ENCODE results near the gene NAA16. TPM values are rescaled to one million over a fixed set of nuclear protein-coding genes. Genes with fewer than 3 reads are reported as not detected.

NAA16 gene
- total RNA-seq, 1 donor from 2014 or later: 51.9 TPM

GRCh38 chr13:41365631-41366030 is 54.6 kb downstream of the NAA16 start:
- H3K36me3 Mint-ChIP-seq (ENCODE audit: low read depth): peaks cover 46% of the 10 kb centered on the region
- H3K9me3 Mint-ChIP-seq: no peaks in the 10 kb centered on the region
- H3K4me1 Mint-ChIP-seq: no peaks in the 10 kb centered on the region
- TF ChIP-seq CTCF (conservative IDR thresholded peaks at IDR 0.05): no peak
- H3K27ac Mint-ChIP-seq (ENCODE audit: unreplicated experiment): no peak overlapping the region
- no peak overlapping the region for H3K4me3 Mint-ChIP-seq
- H3K27me3 Mint-ChIP-seq (ENCODE audit: low read depth): no peaks in the 10 kb centered on the region
- no peak for DNase-seq (ENCODE audit: low read depth, low spot score)

DNA sequence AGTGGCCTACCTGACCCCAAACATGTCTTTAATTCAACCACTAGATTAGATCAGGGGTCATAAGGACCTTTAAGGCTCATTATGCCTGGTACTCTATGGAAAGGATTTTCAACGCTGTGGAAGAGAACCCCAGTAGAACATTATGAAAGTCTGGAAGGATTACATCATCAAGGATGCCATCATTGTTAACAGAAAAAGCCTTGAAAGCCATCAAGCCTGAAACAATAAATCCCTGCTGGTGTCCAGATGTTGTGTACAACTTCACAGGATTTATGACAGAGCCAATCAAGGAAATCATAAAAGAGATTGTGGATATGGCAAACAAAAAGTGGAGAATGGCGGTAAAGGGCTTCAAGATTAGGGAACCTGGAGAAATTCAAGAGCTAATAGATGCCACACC is 59.7 kb downstream of the NAA16 start:
- no peak overlapping the region for H3K27ac Mint-ChIP-seq (ENCODE audit: unreplicated experiment)
- H3K4me1 Mint-ChIP-seq: no peaks in the 10 kb centered on the region
- H3K36me3 Mint-ChIP-seq (ENCODE audit: low read depth): peaks cover 46% of the 10 kb centered on the region
- H3K4me3 Mint-ChIP-seq: no peak overlapping the region
- TF ChIP-seq CTCF (conservative IDR thresholded peaks at IDR 0.05): no peak
- H3K27me3 Mint-ChIP-seq (ENCODE audit: low read depth): no peaks in the 10 kb centered on the region
- no peaks in the 10 kb centered on the region for H3K9me3 Mint-ChIP-seq
- no peak for DNase-seq (ENCODE audit: low read depth, low spot score)

DNA sequence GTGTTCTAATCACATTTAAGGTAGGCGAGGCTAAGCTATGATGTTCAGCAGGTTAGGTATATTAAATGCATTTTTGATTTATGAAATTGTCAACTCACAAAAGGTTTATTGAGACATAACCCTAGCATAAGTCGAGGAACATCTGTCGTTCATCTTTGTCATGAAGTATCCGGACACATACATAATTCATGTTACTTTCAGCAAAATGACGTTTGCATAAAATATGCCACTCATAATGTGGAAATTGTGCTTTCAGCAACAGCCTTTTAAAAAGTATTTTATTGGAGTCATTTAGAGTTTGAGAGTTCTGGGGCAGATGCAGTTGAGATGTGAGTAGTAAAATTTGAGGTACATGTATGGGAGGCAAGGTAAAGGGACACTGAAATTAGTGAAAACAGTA is 66.4 kb downstream of the NAA16 start:
- no peaks in the 10 kb centered on the region for H3K27me3 Mint-ChIP-seq (ENCODE audit: low read depth)
- H3K27ac Mint-ChIP-seq (ENCODE audit: unreplicated experiment): no peak overlapping the region
- no peak for TF ChIP-seq CTCF (conservative IDR thresholded peaks at IDR 0.05)
- no peaks in the 10 kb centered on the region for H3K4me1 Mint-ChIP-seq
- no peak for DNase-seq (ENCODE audit: low read depth, low spot score)
- H3K9me3 Mint-ChIP-seq: no peaks in the 10 kb centered on the region
- peaks cover 15% of the 10 kb centered on the region for H3K36me3 Mint-ChIP-seq (ENCODE audit: low read depth)
- H3K4me3 Mint-ChIP-seq: no peak overlapping the region

GRCh38 chr13:41382431-41382830 is 71.4 kb downstream of the NAA16 start:
- Mint-ChIP-seq H3K9me3 (peaks cover 3% of the 10 kb centered on the region), H3K27ac (ENCODE audit: unreplicated experiment) (no peak overlapping the region), H3K36me3 (ENCODE audit: low read depth) (peaks cover 2% of the 10 kb centered on the region), H3K4me1 (no peaks in the 10 kb centered on the region), H3K27me3 (ENCODE audit: low read depth) (no peaks in the 10 kb centered on the region), H3K4me3 (no peak overlapping the region)
- no peak for TF ChIP-seq CTCF (conservative IDR thresholded peaks at IDR 0.05)
- no peak for DNase-seq (ENCODE audit: low read depth, low spot score)

- no peaks in the 10 kb centered on the region for H3K4me1 Mint-ChIP-seq
- no peak overlapping the region for H3K27ac Mint-ChIP-seq (ENCODE audit: unreplicated experiment)
These were observed 72.3 kb downstream of the NAA16 start for GRCh38 chr13:41383386-41383785.

More at GRCh38 chr13:41383386-41383785, 72.3 kb downstream of the NAA16 start:
- H3K4me3 Mint-ChIP-seq: no peak overlapping the region
- DNase-seq (ENCODE audit: low read depth, low spot score): no peak
- no peak for TF ChIP-seq CTCF (conservative IDR thresholded peaks at IDR 0.05)
- H3K27me3 Mint-ChIP-seq (ENCODE audit: low read depth): no peaks in the 10 kb centered on the region
- H3K36me3 Mint-ChIP-seq (ENCODE audit: low read depth): no peaks in the 10 kb centered on the region
- H3K9me3 Mint-ChIP-seq: peaks cover 3% of the 10 kb centered on the region
